Jurkat, Clone E6-1 (cell line): ENCODE data around the gene SFRP2. TPM values are rescaled to one million over a fixed set of nuclear protein-coding genes. Genes with fewer than 3 reads are reported as not detected.

Experiments used
- DNase-seq: peaks from one replicate; pipeline ENCODE4 v3.0.0-alpha.2; 2011; ENCODE audit warnings: low read depth, low spot score
- H3K4me3 ChIP-seq: 2 replicates; pipeline ENCODE4 v1.5.1; 2011; ENCODE audit warnings: mild to moderate bottlenecking, low read length, control low read depth, moderate library complexity
- polyA plus RNA-seq: library from polyadenylated mRNA; unstranded; fragments of >200 nt; gene quantifications from one replicate; pipeline ENCODE4 v1.2.1, GENCODE V29; 2012; ENCODE audit warnings: missing spikeins; ENCODE audit not compliant: insufficient read length, insufficient read depth

SFRP2 gene
- polyA plus RNA-seq, result not detected

- no peak for DNase-seq
- no peak within 1 kb of the TSS for H3K4me3 ChIP-seq
Measured at GRCh38 chr4:153788413-153789276, at the start of gene SFRP2. Gene SFRP2, minus strand, starts transcription at chr4:153789083. Its CDS starts 248 bp downstream, at chr4:153788835.

- no peak for DNase-seq
- no peak overlapping the region for H3K4me3 ChIP-seq
Measured at GRCh38 chr4:153838564-153838963, 49.7 kb upstream of the SFRP2 start.

GRCh38 chr4:153834901-153835300 lies 46.0 kb upstream of the SFRP2 start:
- no peak for DNase-seq
- H3K4me3 ChIP-seq, result no peak overlapping the region

GRCh38 chr4:153832720-153833287 lies 43.9 kb upstream of the SFRP2 start:
- H3K4me3 ChIP-seq, result no peak overlapping the region
- DNase-seq, result no peak

- H3K4me3 ChIP-seq, result no peak overlapping the region
Measured at GRCh38 chr4:153832054-153832453, 43.2 kb upstream of the SFRP2 start.

GRCh38 chr4:153831245-153831644 lies 42.4 kb upstream of the SFRP2 start:
- H3K4me3 ChIP-seq, result no peak overlapping the region
- no peak for DNase-seq

More at GRCh38 chr4:153832054-153832453, 43.2 kb upstream of the SFRP2 start:
- no peak for DNase-seq

GRCh38 chr4:153825691-153826090 lies 36.8 kb upstream of the SFRP2 start:
- DNase-seq, result no peak
- no peak overlapping the region for H3K4me3 ChIP-seq

GRCh38 chr4:153825126-153825525 lies 36.2 kb upstream of the SFRP2 start:
- H3K4me3 ChIP-seq, result no peak overlapping the region
- DNase-seq, result no peak

- no peak for DNase-seq
- H3K4me3 ChIP-seq, result no peak overlapping the region
Measured at GRCh38 chr4:153824501-153824900, 35.6 kb upstream of the SFRP2 start.

GRCh38 chr4:153823483-153823882 lies 34.6 kb upstream of the SFRP2 start:
- no peak for DNase-seq
- H3K4me3 ChIP-seq, result no peak overlapping the region

- no peak for DNase-seq
- no peak overlapping the region for H3K4me3 ChIP-seq
Measured at GRCh38 chr4:153822316-153822715, 33.4 kb upstream of the SFRP2 start.

- H3K4me3 ChIP-seq, result no peak overlapping the region
- no peak for DNase-seq
Measured at GRCh38 chr4:153817466-153817865, 28.6 kb upstream of the SFRP2 start.

GRCh38 chr4:153816542-153816941 lies 27.7 kb upstream of the SFRP2 start:
- DNase-seq, result no peak
- H3K4me3 ChIP-seq, result no peak overlapping the region

GRCh38 chr4:153814789-153815188 lies 25.9 kb upstream of the SFRP2 start:
- DNase-seq, result no peak
- H3K4me3 ChIP-seq, result no peak overlapping the region

GRCh38 chr4:153809916-153810810 lies 21.3 kb upstream of the SFRP2 start:
- H3K4me3 ChIP-seq, result no peak overlapping the region
- no peak for DNase-seq

- no peak overlapping the region for H3K4me3 ChIP-seq
- peak; percentile 69 for DNase-seq
Measured at GRCh38 chr4:153809307-153809706, 20.4 kb upstream of the SFRP2 start.

GRCh38 chr4:153808175-153808574 lies 19.3 kb upstream of the SFRP2 start:
- H3K4me3 ChIP-seq, result no peak overlapping the region
- no peak for DNase-seq

GRCh38 chr4:153806073-153806472 lies 17.2 kb upstream of the SFRP2 start:
- DNase-seq, result no peak
- H3K4me3 ChIP-seq, result no peak overlapping the region

- DNase-seq, result no peak
- no peak overlapping the region for H3K4me3 ChIP-seq
Measured at GRCh38 chr4:153804722-153805121, 15.8 kb upstream of the SFRP2 start.

GRCh38 chr4:153799694-153800074 lies 10.8 kb upstream of the SFRP2 start:
- DNase-seq, result no peak
- no peak overlapping the region for H3K4me3 ChIP-seq
